Aorta (tissue), 5 donors: Measurements from ENCODE around the gene PDE3A. TPM values are rescaled to one million over a fixed set of nuclear protein-coding genes. Genes with fewer than 3 reads are reported as not detected.

Experiments used
- ATAC-seq: fragments of 200-7000 bp; cut with Tn5 transposase; one replicate; pipeline ENCODE4 v1.9.1; 2022; ENCODE audit warnings: moderate library complexity; ENCODE audit not compliant: low FRiP score
- DNase-seq, 2 donors: peaks; one replicate each; pipeline ENCODE4 v3.0.0-alpha.2; 2020
- H3K27ac ChIP-seq, 2 donors: one replicate each; pipeline ENCODE4 v1.5.1; 2013; ENCODE audit warnings: low read length in 2 of 2, mild to moderate bottlenecking in 2 of 2, moderate library complexity in 2 of 2, control low read depth in 1 of 2, inconsistent platforms in 1 of 2, low read depth in 1 of 2
- H3K27me3 ChIP-seq, 2 donors: one replicate each; pipeline ENCODE4 v1.6.1; 2013; ENCODE audit warnings: control low read depth in 1 of 2, low read length in 1 of 2, mild to moderate bottlenecking in 1 of 2, moderate library complexity in 1 of 2; ENCODE audit not compliant: insufficient read depth in 2 of 2, control insufficient read depth in 1 of 2
- H3K36me3 ChIP-seq, 2 donors: one replicate each; pipeline ENCODE4 v1.6.1; 2013; ENCODE audit warnings: control low read depth in 1 of 2, low read length in 1 of 2, mild to moderate bottlenecking in 1 of 2; ENCODE audit not compliant: insufficient read depth in 2 of 2, control insufficient read depth in 1 of 2
- H3K4me1 ChIP-seq, 2 donors: one replicate each; pipeline ENCODE4 v1.6.1; 2013; ENCODE audit warnings: low read length in 2 of 2, control low read depth in 1 of 2, mild to moderate bottlenecking in 1 of 2, moderate library complexity in 1 of 2; ENCODE audit not compliant: insufficient read depth in 2 of 2, control insufficient read depth in 1 of 2
- H3K4me3 ChIP-seq, 2 donors: one replicate each; pipeline ENCODE4 v1.5.1; 2013; ENCODE audit warnings: low read length in 2 of 2, control low read depth in 1 of 2, mild to moderate bottlenecking in 1 of 2
- H3K9me3 ChIP-seq: one replicate; pipeline ENCODE4 v1.6.1; 2013; ENCODE audit warnings: mild to moderate bottlenecking, low read length; ENCODE audit not compliant: control insufficient read depth
- WGBS, 2 donors: extraction: QIAGEN DNeasy Blood & Tissue Kit; methylation state at CpG; one replicate each; pipeline ENCODE4 v1.1.7; 2013; 5-methylcytosine and 5-hydroxymethylcytosine counted together
- intact Hi-C, 2 donors: fragments of 100-400 bp; cut with DNase I; formaldehyde crosslinking; loops; one replicate each; pipeline versions ENCODE4 v1.14.2 to v1.15.0; 2022
- polyA plus RNA-seq, 2 donors: library from polyadenylated mRNA; stranded (reverse); fragments of 200-250 nt; gene quantifications; one replicate each; pipeline ENCODE4 v1.2.3, GENCODE V29; 2013
- total RNA-seq, 2 donors: library from RNA; stranded (reverse); fragmentation: NEBNext Ultra II Directional; extraction: Animal tissue kit (Norgen Biotek cat#: 25700); gene quantifications; one replicate each; pipeline ENCODE4 v1.2.1, GENCODE V29; 2021
- donor health status: healthy with polysubstance abuse.
- donor health status: Bipolar disorder and iron deficiency.
- donor health status: DM: no; HTN: no; CAD: no.
- donor health status: DM: no; HTN: no; CAD: no.
- donor health status: DM: yes; HTN: yes; CAD: no.

PDE3A gene
- total and polyA plus RNA-seq, 4 donors: 7.4 to 99.3 (median 62.4) TPM

GRCh38 chr12:20507056-20507455, 138.7 kb downstream of the PDE3A start:
- Histone ChIP-seq H3K27ac (no peak overlapping the region), H3K36me3 (no peaks in the 10 kb centered on the region), H3K27me3 (no peaks in the 10 kb centered on the region), H3K9me3 (no peaks in the 10 kb centered on the region), H3K4me1 (peaks cover 2 to 3% of the 10 kb centered on the region in 2 donors), H3K4me3 (no peak overlapping the region)
- intact Hi-C loops: no loop called here
- DNase-seq (no peak), ATAC-seq (no peak)
- WGBS, 2 donors: 14 to 25% methylated on average over 3 of the region's 3 CpGs

- no peak overlapping the region for H3K4me3 ChIP-seq
- peak overlapping the region; percentile 7 to 32 for H3K27ac ChIP-seq
- peaks cover 2 to 3% of the 10 kb centered on the region in 2 donors for H3K4me1 ChIP-seq
- no peaks in the 10 kb centered on the region for H3K27me3 ChIP-seq
- ATAC-seq (peak; percentile 52), DNase-seq (no peak)
- intact Hi-C loops: no loop called here
- WGBS, 2 donors: 19 to 23% methylated on average over 4 of the region's 4 CpGs
- H3K36me3 ChIP-seq: no peaks in the 10 kb centered on the region
- no peaks in the 10 kb centered on the region for H3K9me3 ChIP-seq
Measured at GRCh38 chr12:20507711-20508110, 139.4 kb downstream of the PDE3A start.

- no peak overlapping the region for H3K4me3 ChIP-seq
- intact Hi-C loops: no loop called here
- H3K27me3 ChIP-seq: no peaks in the 10 kb centered on the region
- no peaks in the 10 kb centered on the region for H3K9me3 ChIP-seq
- H3K36me3 ChIP-seq: no peaks in the 10 kb centered on the region
- no peak for DNase-seq
- 69 to 75% methylated on average over 4 of the region's 4 CpGs for WGBS, 2 donors
- peaks cover 2 to 3% of the 10 kb centered on the region in 2 donors for H3K4me1 ChIP-seq
- ATAC-seq: no peak
- H3K27ac ChIP-seq: no peak overlapping the region
Measured at GRCh38 chr12:20508359-20508758, 140.0 kb downstream of the PDE3A start.

GRCh38 chr12:20508962-20509361, 140.6 kb downstream of the PDE3A start:
- no peak for DNase-seq
- ATAC-seq: no peak
- Histone ChIP-seq H3K4me1 (peaks cover 2 to 3% of the 10 kb centered on the region in 2 donors), H3K4me3 (no peak overlapping the region), H3K36me3 (no peaks in the 10 kb centered on the region), H3K27ac (no peak overlapping the region), H3K9me3 (no peaks in the 10 kb centered on the region), H3K27me3 (no peaks in the 10 kb centered on the region)
- intact Hi-C loops: no loop called here
- WGBS, 2 donors: 92 to 93% methylated on average over 5 of the region's 5 CpGs

GRCh38 chr12:20510811-20511210, 142.5 kb downstream of the PDE3A start:
- ATAC-seq: no peak
- no peaks in the 10 kb centered on the region for H3K27me3 ChIP-seq
- intact Hi-C loops: no loop called here
- H3K9me3 ChIP-seq: no peaks in the 10 kb centered on the region
- no peaks in the 10 kb centered on the region for H3K36me3 ChIP-seq
- WGBS, 2 donors: 44 to 55% methylated on average over 1 of the region's 1 CpG
- no peak overlapping the region for H3K4me3 ChIP-seq
- DNase-seq: no peak
- no peak overlapping the region for H3K27ac ChIP-seq
- H3K4me1 ChIP-seq: peaks cover 2% of the 10 kb centered on the region in 2 donors

- WGBS, 2 donors: 69 to 79% methylated on average over 3 of the region's 3 CpGs
- Histone ChIP-seq H3K4me3 (no peak overlapping the region), H3K9me3 (no peaks in the 10 kb centered on the region), H3K4me1 (peaks cover 3 to 5% of the 10 kb centered on the region in 2 donors), H3K27me3 (no peaks in the 10 kb centered on the region), H3K27ac (no peak overlapping the region), H3K36me3 (no peaks in the 10 kb centered on the region)
- DNase-seq (no peak), ATAC-seq (no peak)
- intact Hi-C loops: no loop called here
Measured at GRCh38 chr12:20513189-20513588, 144.9 kb downstream of the PDE3A start.

- Histone ChIP-seq H3K4me1 (peaks cover 3 to 5% of the 10 kb centered on the region in 2 donors), H3K27me3 (no peaks in the 10 kb centered on the region), H3K27ac (no peak overlapping the region), H3K36me3 (no peaks in the 10 kb centered on the region), H3K4me3 (no peak overlapping the region), H3K9me3 (no peaks in the 10 kb centered on the region)
- intact Hi-C loops: no loop called here
- DNase-seq (no peak), ATAC-seq (no peak)
Measured at GRCh38 chr12:20514598-20514997, 146.3 kb downstream of the PDE3A start.

- H3K4me1 ChIP-seq: peaks cover 2 to 10% of the 10 kb centered on the region in 2 donors
- intact Hi-C loops: no loop called here
- DNase-seq: no peak
Measured at GRCh38 chr12:20520532-20520931, 152.2 kb downstream of the PDE3A start.

GRCh38 chr12:20523658-20524057, 155.3 kb downstream of the PDE3A start:
- Histone ChIP-seq H3K4me1 (peaks cover 3 to 8% of the 10 kb centered on the region in 2 donors), H3K4me3 (no peak overlapping the region), H3K27me3 (no peaks in the 10 kb centered on the region), H3K9me3 (no peaks in the 10 kb centered on the region), H3K36me3 (no peaks in the 10 kb centered on the region), H3K27ac (no peak overlapping the region)
- ATAC-seq: no peak
- 24 to 38% methylated on average over 2 of the region's 2 CpGs for WGBS, 2 donors
- no peak for DNase-seq
- intact Hi-C loops: no loop called here

More at GRCh38 chr12:20520532-20520931, 152.2 kb downstream of the PDE3A start:
- Histone ChIP-seq H3K27me3 (no peaks in the 10 kb centered on the region), H3K27ac (no peak overlapping the region), H3K9me3 (no peaks in the 10 kb centered on the region), H3K36me3 (no peaks in the 10 kb centered on the region), H3K4me3 (no peak overlapping the region)
- ATAC-seq: no peak
- WGBS, 2 donors: 8 to 36% methylated on average over 1 of the region's 1 CpG
